GM21576 (cell line): ENCODE results near the gene PAPPA.

Experiments used
- ATAC-seq: cut with Tn5 transposase; IDR thresholded peaks from one replicate; pipeline ENCODE4 v1.9.1; 2021; ENCODE audit warnings: mild to moderate bottlenecking, moderate library complexity; ENCODE audit not compliant: unreplicated experiment

Gene PAPPA

GRCh38 chr9:116404228-116404627 is 250.6 kb downstream of the PAPPA start:
- no peak for ATAC-seq

- ATAC-seq, result no peak
These were observed 251.7 kb downstream of the PAPPA start for GRCh38 chr9:116405321-116405720.

- ATAC-seq, result no peak
These were observed 252.9 kb downstream of the PAPPA start for GRCh38 chr9:116406469-116406868.

GRCh38 chr9:116409129-116409528 is 255.5 kb downstream of the PAPPA start:
- no peak for ATAC-seq

- no peak for ATAC-seq
These were observed 256.0 kb downstream of the PAPPA start for GRCh38 chr9:116409638-116410037.

- no peak for ATAC-seq
These were observed 257.9 kb downstream of the PAPPA start for GRCh38 chr9:116411506-116411905.

GRCh38 chr9:116414374-116414773 is 260.8 kb downstream of the PAPPA start:
- no peak for ATAC-seq

- ATAC-seq, result no peak
These were observed 262.8 kb downstream of the PAPPA start for GRCh38 chr9:116416421-116416820.

GRCh38 chr9:116417464-116417863 is 263.9 kb downstream of the PAPPA start:
- ATAC-seq, result no peak

- no peak for ATAC-seq
These were observed 265.6 kb downstream of the PAPPA start for GRCh38 chr9:116419181-116419580.

- no peak for ATAC-seq
These were observed 267.5 kb downstream of the PAPPA start for GRCh38 chr9:116420993-116421538.

- ATAC-seq, result no peak
These were observed 268.8 kb downstream of the PAPPA start for GRCh38 chr9:116422119-116422979.

- no peak for ATAC-seq
These were observed 269.6 kb downstream of the PAPPA start for GRCh38 chr9:116423149-116423548.

GRCh38 chr9:116425244-116425643 is 271.7 kb downstream of the PAPPA start:
- ATAC-seq, result no peak

GRCh38 chr9:116430849-116431248 is 277.3 kb downstream of the PAPPA start:
- no peak for ATAC-seq

GRCh38 chr9:116432051-116432450 is 278.5 kb downstream of the PAPPA start:
- no peak for ATAC-seq

- no peak for ATAC-seq
These were observed 280.7 kb downstream of the PAPPA start for GRCh38 chr9:116434314-116434713.

GRCh38 chr9:116435706-116436105 is 282.1 kb downstream of the PAPPA start:
- ATAC-seq, result no peak

- no peak for ATAC-seq
These were observed 282.5 kb downstream of the PAPPA start for GRCh38 chr9:116436121-116436520.

- no peak for ATAC-seq
These were observed 284.1 kb downstream of the PAPPA start for GRCh38 chr9:116437411-116438370.

- no peak for ATAC-seq
These were observed 288.9 kb downstream of the PAPPA start for GRCh38 chr9:116442528-116442927.
